H9 (cell line): ENCODE results near the gene PERM1. TPM values are rescaled to one million over a fixed set of nuclear protein-coding genes. Genes with fewer than 3 reads are reported as not detected.

Experiments used
- DNase-seq: peaks from one replicate; pipeline ENCODE4 v3.0.0-alpha.2; 2017
- H2AFZ ChIP-seq: one replicate; pipeline ENCODE4 v1.6.1; 2013; ENCODE audit warnings: mild to moderate bottlenecking, low read length, control low read depth, moderate library complexity
- H2AK5ac ChIP-seq: 2 replicates; pipeline ENCODE4 v1.6.1; 2013; ENCODE audit warnings: low read length, control low read depth, mixed read lengths; ENCODE audit not compliant: insufficient read length
- H2BK120ac ChIP-seq: one replicate; pipeline ENCODE4 v1.6.1; 2013; ENCODE audit warnings: low read depth, mild to moderate bottlenecking, low read length, control low read depth, inconsistent platforms; ENCODE audit not compliant: poor library complexity, severe bottlenecking
- H2BK12ac ChIP-seq: 2 replicates; pipeline ENCODE4 v1.6.1; 2013; ENCODE audit warnings: low read length, control low read depth, mixed read lengths, low read depth; ENCODE audit not compliant: insufficient read length
- H2BK15ac ChIP-seq: 2 replicates; pipeline ENCODE4 v1.6.1; 2013; ENCODE audit warnings: low read depth, low read length, control low read depth
- H2BK20ac ChIP-seq: one replicate; pipeline ENCODE4 v1.6.1; 2013; ENCODE audit warnings: low read depth, mild to moderate bottlenecking, low read length, control low read depth, inconsistent platforms; ENCODE audit not compliant: poor library complexity, severe bottlenecking
- H2BK5ac ChIP-seq: 2 replicates; pipeline ENCODE4 v1.6.1; 2013; ENCODE audit warnings: low read length, control low read depth, mixed read lengths; ENCODE audit not compliant: insufficient read length
- H3K14ac ChIP-seq: 2 replicates; pipeline ENCODE4 v1.6.1; 2013; ENCODE audit warnings: low read length, control low read depth; ENCODE audit not compliant: insufficient read depth
- H3K18ac ChIP-seq: 2 replicates; pipeline ENCODE4 v1.6.1; 2013; ENCODE audit warnings: low read depth, mild to moderate bottlenecking, mixed read lengths, low read length, control low read depth; ENCODE audit not compliant: insufficient read length
- H3K23ac ChIP-seq: 2 replicates; pipeline ENCODE4 v1.6.1; 2013; ENCODE audit warnings: low read length, control low read depth, mixed read lengths, low read depth; ENCODE audit not compliant: insufficient read length
- H3K23me2 ChIP-seq: 2 replicates; pipeline ENCODE4 v1.6.1; 2013; ENCODE audit warnings: low read depth, mild to moderate bottlenecking, mixed read lengths, low read length, control low read depth; ENCODE audit not compliant: insufficient read length, poor library complexity, severe bottlenecking
- H3K27ac ChIP-seq: 2 replicates; pipeline ENCODE4 v1.5.1; 2013; ENCODE audit warnings: low read length, control low read depth, mixed read lengths, low read depth; ENCODE audit not compliant: insufficient read length
- H3K27me3 ChIP-seq: 2 replicates; pipeline ENCODE4 v1.6.1; 2013; ENCODE audit warnings: low read length, control low read depth, inconsistent platforms; ENCODE audit not compliant: insufficient read depth
- H3K4ac ChIP-seq: 2 replicates; pipeline ENCODE4 v1.6.1; 2013; ENCODE audit warnings: low read depth, mild to moderate bottlenecking, control low read depth, inconsistent platforms, low read length, moderate library complexity
- H3K4me1 ChIP-seq: 2 replicates; pipeline ENCODE4 v1.6.1; 2013; ENCODE audit warnings: low read length, control low read depth, inconsistent platforms; ENCODE audit not compliant: insufficient read depth
- H3K4me2 ChIP-seq: 2 replicates; pipeline ENCODE4 v1.6.1; 2013; ENCODE audit warnings: low read length, control low read depth, mixed read lengths; ENCODE audit not compliant: insufficient read length, insufficient read depth
- H3K56ac ChIP-seq: 2 replicates; pipeline ENCODE4 v1.6.1; 2013; ENCODE audit warnings: low read depth, mild to moderate bottlenecking, mixed read lengths, low read length, control low read depth; ENCODE audit not compliant: insufficient read length
- H3K79me1 ChIP-seq: 2 replicates; pipeline ENCODE4 v1.6.1; 2013; ENCODE audit warnings: low read depth, mild to moderate bottlenecking, moderate library complexity, low read length, control low read depth, inconsistent platforms; ENCODE audit not compliant: insufficient read depth, poor library complexity, severe bottlenecking
- H3K79me2 ChIP-seq: 2 replicates; pipeline ENCODE4 v1.6.1; 2013; ENCODE audit warnings: low read length, control low read depth, inconsistent platforms; ENCODE audit not compliant: insufficient read depth
- H3K9ac ChIP-seq: 2 replicates; pipeline ENCODE4 v1.6.1; 2013; ENCODE audit warnings: low read length, control low read depth, mixed read lengths; ENCODE audit not compliant: insufficient read length; ENCODE audit errors: extremely low read depth
- H3K9me3 ChIP-seq: one replicate; pipeline ENCODE4 v1.6.1; 2013; ENCODE audit warnings: low read depth, low read length, inconsistent platforms; ENCODE audit not compliant: control insufficient read depth
- H3T11ph ChIP-seq: one replicate; pipeline ENCODE4 v1.6.1; 2013; ENCODE audit warnings: mild to moderate bottlenecking, low read length, control low read depth, inconsistent platforms
- H4K20me1 ChIP-seq: one replicate; pipeline ENCODE4 v1.6.1; 2013; ENCODE audit not compliant: control insufficient read depth, insufficient read length, insufficient read depth
- H4K5ac ChIP-seq: 2 replicates; pipeline ENCODE4 v1.6.1; 2013; ENCODE audit warnings: low read depth, mild to moderate bottlenecking, mixed read lengths, low read length, control low read depth; ENCODE audit not compliant: insufficient read length
- H4K8ac ChIP-seq: replicated peaks from 2 replicates; pipeline ENCODE4 v1.6.1; 2013; ENCODE audit warnings: low read length, control low read depth, mixed read lengths, low read depth; ENCODE audit not compliant: insufficient read length
- H4K91ac ChIP-seq: 2 replicates; pipeline ENCODE4 v1.6.1; 2013; ENCODE audit warnings: low read depth, mild to moderate bottlenecking, moderate library complexity, mixed read lengths, low read length, control low read depth; ENCODE audit not compliant: insufficient read length
- H3K27ac Mint-ChIP-seq, 3 experiments: 2 replicates in 2 of 3; 3 replicates in 1 of 3; pipeline ENCODE4 v1.8.0; 2020 to 2021; ENCODE audit warnings: mixed read lengths in 3 of 3, mild to moderate bottlenecking in 1 of 3, moderate library complexity in 1 of 3
- H3K27me3 Mint-ChIP-seq: 2 replicates; pipeline ENCODE4 v1.8.0; 2021; ENCODE audit warnings: low read depth, mild to moderate bottlenecking, moderate library complexity, mixed read lengths
- H3K36me3 Mint-ChIP-seq, 3 experiments: 2 replicates in 2 of 3; 3 replicates in 1 of 3; pipeline ENCODE4 v1.8.0; 2020 to 2021; ENCODE audit warnings: low read depth in 3 of 3, mixed read lengths in 3 of 3; ENCODE audit not compliant: insufficient read depth in 1 of 3
- H3K4me1 Mint-ChIP-seq, 2 experiments: 2 replicates each; pipeline ENCODE4 v1.8.0; 2020; ENCODE audit warnings: mixed read lengths in 2 of 2
- H3K4me3 Mint-ChIP-seq, 2 experiments: 2 replicates in 1 of 2; 3 replicates in 1 of 2; pipeline ENCODE4 v1.8.0; 2020 to 2021; ENCODE audit warnings: mild to moderate bottlenecking in 2 of 2, mixed read lengths in 2 of 2, moderate library complexity in 1 of 2
- H3K9me3 Mint-ChIP-seq, 2 experiments: 2 replicates in 1 of 2; 3 replicates in 1 of 2; pipeline ENCODE4 v1.8.0; 2020; ENCODE audit warnings: mild to moderate bottlenecking in 2 of 2, mixed read lengths in 2 of 2, moderate library complexity in 1 of 2
- CTCF ChIP-seq: fragments of 200-600 bp; sonication (generic); conservative IDR thresholded peaks from 3 replicates; pipeline ENCODE4 v1.8.0; 2021; ENCODE audit warnings: antibody characterized with exemption, mild to moderate bottlenecking
- WGBS: extraction: QIAGEN DNeasy Blood & Tissue Kit; methylation state at CpG from one replicate; pipeline ENCODE4 v1.1.7; 2013; ENCODE audit warnings: missing lambda C conversion rate, low lambda C conversion rate, mixed read lengths; ENCODE audit not compliant: insufficient read length; ENCODE audit errors: extremely low coverage; 5-methylcytosine and 5-hydroxymethylcytosine counted together
- long read RNA-seq: library from polyadenylated mRNA; unstranded; transcript quantifications from one replicate; pipeline ENCODE4 v2.0.0, GENCODE V29; 2020
- total RNA-seq: library from RNA; stranded (reverse); gene quantifications from 2 replicates; pipeline ENCODE4 v1.2.1, GENCODE V29; 2021

Gene PERM1, protein sequence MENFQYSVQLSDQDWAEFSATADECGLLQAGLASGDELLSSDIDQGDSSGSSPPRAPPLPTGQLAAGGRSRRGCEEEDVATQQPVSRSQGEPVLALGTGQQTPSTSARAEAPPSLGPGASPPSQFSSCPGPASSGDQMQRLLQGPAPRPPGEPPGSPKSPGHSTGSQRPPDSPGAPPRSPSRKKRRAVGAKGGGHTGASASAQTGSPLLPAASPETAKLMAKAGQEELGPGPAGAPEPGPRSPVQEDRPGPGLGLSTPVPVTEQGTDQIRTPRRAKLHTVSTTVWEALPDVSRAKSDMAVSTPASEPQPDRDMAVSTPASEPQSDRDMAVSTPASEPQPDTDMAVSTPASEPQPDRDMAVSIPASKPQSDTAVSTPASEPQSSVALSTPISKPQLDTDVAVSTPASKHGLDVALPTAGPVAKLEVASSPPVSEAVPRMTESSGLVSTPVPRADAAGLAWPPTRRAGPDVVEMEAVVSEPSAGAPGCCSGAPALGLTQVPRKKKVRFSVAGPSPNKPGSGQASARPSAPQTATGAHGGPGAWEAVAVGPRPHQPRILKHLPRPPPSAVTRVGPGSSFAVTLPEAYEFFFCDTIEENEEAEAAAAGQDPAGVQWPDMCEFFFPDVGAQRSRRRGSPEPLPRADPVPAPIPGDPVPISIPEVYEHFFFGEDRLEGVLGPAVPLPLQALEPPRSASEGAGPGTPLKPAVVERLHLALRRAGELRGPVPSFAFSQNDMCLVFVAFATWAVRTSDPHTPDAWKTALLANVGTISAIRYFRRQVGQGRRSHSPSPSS
- not detected in 2 replicates for total RNA-seq
- long read RNA-seq, result 0 reads

GRCh38 chr1:981955-982558, at the start of gene PERM1:
TSS of gene PERM1 (minus strand) at chr1:982093. CDS start at chr1:981029, 1,064 bp downstream.
- Histone ChIP-seq H3K9me3 (no peaks in the 10 kb centered on the region), H3K9ac (no peak within 1 kb of the TSS), H2AFZ (no peak within 1 kb of the TSS), H3K79me1 (no peaks in the 10 kb centered on the region), H3K4me2 (no peak within 1 kb of the TSS), H2BK5ac (no peak within 1 kb of the TSS), H3K27ac (no peak within 1 kb of the TSS), H4K5ac (no peak within 1 kb of the TSS), H2BK15ac (no peak within 1 kb of the TSS), H3K27me3 (peaks cover 2% of the 10 kb centered on the region; the same call in 1 of the 2 replicates), H2BK20ac (no peak within 1 kb of the TSS), H3K23me2 (no peaks in the 10 kb centered on the region), H2BK120ac (no peak within 1 kb of the TSS), H4K8ac (no peak within 1 kb of the TSS), H4K20me1 (no peaks in the 10 kb centered on the region), H2BK12ac (no peak within 1 kb of the TSS), H3K79me2 (no peaks in the 10 kb centered on the region), H4K91ac (no peak within 1 kb of the TSS), H3K18ac (no peak within 1 kb of the TSS), H3K4me1 (no peaks in the 10 kb centered on the region), H3K14ac (no peak within 1 kb of the TSS), H3K56ac (no peak within 1 kb of the TSS), H3T11ph (no peak within 1 kb of the TSS), H2AK5ac (no peak within 1 kb of the TSS), H3K4ac (no peak within 1 kb of the TSS), H3K23ac (no peak within 1 kb of the TSS)
- no peak within 1 kb of the TSS for H3K4me3 Mint-ChIP-seq
- H3K9me3 Mint-ChIP-seq, result peaks cover 4 to 6% of the 10 kb centered on the region in 2 experiments
- H3K36me3 Mint-ChIP-seq, result peaks cover 0 to 6% (median 4%) of the 10 kb centered on the region in 3 experiments; a peak in 4 of 7 replicates
- DNase-seq, result no peak
- TF ChIP-seq CTCF, result no peak
- 0 out of 4 replicates have a peak, but pooled peaks cover 0 to 4% of the 10 kb centered on the region in 2 experiments for H3K4me1 Mint-ChIP-seq
- peaks cover 75% of the 10 kb centered on the region for H3K27me3 Mint-ChIP-seq
- H3K27ac Mint-ChIP-seq, result peak within 1 kb of the TSS in 1 of 3 experiments; percentile 95; a peak in 1 of 7 replicates
- no CpG with 5 or more reads among the region's 28 CpGs for WGBS
